DMS53 treated with DMSO at 0.1 percent for 48 hours (cell line): Measurements from ENCODE around the gene UBA7.
"Not testable (repeated sequence)": the region's sequence is repeated elsewhere in the genome, so short reads cannot be mapped to it uniquely, and the experiment has no call there.

ENCODE experiments used
- DNase-seq: peaks from one replicate; lab custom pipeline; 2025; ENCODE audit not compliant: unreplicated experiment; lab: John Stamatoyannopoulos, UW

The UBA7 gene

DNA sequence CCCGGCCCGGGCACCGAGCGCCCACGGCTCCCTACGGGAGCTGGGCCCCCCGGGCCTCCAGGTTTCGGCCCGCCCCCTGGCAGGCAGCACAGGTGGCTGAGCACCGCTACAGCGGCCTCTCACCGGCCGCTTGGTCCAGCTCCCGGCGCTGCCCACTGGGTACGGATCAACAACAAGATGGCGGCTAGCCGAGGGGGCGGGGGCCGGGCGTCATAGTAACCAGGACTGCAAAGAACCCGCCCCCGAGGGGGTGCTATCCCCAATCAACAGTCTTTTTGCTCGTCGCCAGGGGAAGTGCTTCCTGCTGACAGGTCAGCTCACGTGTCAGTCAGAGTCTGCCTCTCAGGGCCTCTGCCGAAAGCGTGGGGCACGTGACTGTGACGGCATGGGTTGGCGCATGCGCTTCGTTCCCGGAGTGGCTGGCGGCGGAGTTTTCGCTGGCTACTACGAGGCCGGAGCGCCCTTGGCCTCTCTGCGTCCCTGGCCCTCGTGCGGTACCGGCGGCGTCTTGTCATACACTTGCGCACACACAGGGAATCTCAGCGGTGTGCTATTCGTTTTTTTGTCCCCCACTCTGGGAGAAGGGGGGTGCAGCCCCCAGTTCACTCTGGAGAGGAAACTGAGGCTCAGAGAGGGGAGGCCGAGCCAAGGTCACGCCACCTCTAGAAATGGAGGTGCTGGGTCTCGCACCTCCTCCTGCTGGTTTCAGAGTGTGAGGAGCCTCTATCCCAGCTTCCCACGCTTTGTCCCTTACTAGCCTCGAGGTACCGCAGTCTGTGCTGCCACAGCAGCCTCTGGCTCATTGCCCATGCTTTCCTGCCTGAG is 27.2 kb downstream of the UBA7 start, which contains the start of gene IP6K1:
Gene IP6K1 (minus strand): TSS at position 186 of the 825 bp plus-strand sequence. CDS start 38,502 bp downstream, outside the sequence.
- peak; percentile 81 for DNase-seq

DNA sequence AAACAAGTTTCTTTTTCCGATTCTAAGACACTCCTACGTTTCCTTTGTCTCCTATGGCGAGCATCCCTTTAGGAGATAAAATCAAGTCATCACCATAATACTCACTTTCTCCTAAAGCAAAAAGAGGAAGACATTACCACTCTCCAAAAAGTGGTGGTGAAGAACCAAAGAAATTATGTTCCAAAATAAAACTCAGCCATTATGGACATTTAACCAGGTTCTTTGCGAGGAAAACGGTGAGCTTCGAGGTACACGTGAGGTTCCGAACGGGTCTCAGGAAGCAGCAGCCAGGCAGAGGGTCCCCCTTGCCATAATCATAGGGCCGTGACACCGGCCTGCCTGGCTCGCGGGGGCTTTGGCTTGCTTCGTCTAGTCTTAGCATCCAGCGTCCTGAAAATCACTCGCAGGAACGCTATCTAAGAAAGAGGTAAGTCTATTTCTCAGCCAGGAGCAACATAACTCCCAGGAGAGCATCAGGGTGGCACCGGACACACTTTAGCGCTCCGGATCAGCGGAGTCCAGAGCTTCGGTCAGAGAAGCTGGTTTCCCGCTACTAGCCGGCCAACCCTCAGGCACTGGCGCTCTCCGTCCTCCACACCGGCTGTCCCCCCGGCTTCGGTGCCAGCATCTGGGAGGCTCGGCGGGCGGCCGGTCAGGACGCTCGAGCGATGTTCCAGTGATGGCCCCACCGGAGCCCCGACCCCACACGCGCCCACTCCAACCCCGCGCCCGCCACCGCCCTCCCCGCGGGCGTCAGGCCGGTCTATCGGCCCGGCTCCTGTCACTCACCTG is 28.0 kb downstream of the UBA7 start:
- DNase-seq: no peak

DNA sequence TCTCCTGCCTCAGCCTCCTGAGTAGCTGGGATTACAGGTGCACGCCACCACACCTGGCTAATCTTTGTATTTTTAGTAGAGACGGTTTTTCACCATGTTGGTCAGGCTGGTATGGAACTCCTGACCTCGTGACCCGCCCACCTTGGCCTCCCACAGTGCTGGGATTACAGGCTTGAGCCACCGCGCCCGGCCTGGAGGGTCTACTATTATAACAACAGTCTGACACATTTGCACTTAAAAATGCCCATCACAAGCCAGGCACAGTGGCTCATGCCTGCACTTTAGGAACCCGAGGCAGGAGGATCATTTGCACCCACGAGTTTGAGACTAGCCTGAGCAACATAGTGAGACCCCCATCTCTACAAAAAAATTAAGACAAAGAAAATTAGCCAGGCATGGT is 31.5 kb downstream of the UBA7 start:
- not testable (repeated sequence) for DNase-seq

- DNase-seq: no peak
Observed at GRCh38 chr3:49781415-49782199, 32.1 kb downstream of the UBA7 start.

- not testable (repeated sequence) for DNase-seq
Observed at GRCh38 chr3:49780975-49781365, 32.8 kb downstream of the UBA7 start.

GRCh38 chr3:49780080-49780974 is 33.4 kb downstream of the UBA7 start:
- DNase-seq: no peak

GRCh38 chr3:49779358-49780079 is 34.2 kb downstream of the UBA7 start:
- DNase-seq: no peak

- not testable (repeated sequence) for DNase-seq
Observed at GRCh38 chr3:49776101-49776500, 37.7 kb downstream of the UBA7 start.

DNA sequence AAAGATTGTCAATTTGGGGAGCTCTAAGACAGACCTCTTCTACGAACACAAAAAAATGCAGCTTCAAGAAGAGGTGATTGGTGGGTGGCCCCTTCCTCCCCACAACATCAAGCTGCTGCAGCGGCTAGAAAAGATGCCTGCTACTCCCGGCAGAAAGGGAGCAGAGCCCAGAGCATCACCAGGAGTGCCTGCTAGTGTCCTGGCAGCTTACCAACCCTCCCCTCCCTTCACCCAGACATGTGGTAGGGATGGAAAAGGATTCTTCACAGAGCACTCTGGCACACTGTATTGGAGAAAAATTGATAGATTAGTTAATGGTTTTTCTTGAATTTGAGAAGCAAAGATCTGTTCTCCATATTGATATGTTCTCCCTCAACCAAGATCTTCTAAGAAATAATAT is 38.2 kb downstream of the UBA7 start:
- DNase-seq: no peak

DNA sequence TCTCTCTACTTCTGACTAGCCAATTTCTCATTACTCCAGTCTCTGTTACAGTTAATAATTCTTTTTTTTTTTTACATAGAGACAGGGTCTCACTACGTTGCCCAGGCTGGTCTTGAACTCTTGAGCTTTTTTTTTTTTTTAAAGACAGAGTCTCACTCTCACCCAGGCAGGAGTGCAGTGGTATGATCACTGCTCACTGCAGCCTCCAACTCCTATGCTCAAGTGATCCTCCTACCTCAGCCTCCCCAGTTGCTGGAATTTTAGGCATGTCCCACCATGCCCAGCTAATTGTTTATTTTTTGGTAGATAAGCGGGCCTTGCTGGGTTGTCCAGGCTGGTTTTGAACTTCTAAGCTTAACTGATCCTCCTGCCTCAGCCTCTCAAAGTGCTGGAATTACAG is 41.0 kb downstream of the UBA7 start:
- no peak for DNase-seq

DNA sequence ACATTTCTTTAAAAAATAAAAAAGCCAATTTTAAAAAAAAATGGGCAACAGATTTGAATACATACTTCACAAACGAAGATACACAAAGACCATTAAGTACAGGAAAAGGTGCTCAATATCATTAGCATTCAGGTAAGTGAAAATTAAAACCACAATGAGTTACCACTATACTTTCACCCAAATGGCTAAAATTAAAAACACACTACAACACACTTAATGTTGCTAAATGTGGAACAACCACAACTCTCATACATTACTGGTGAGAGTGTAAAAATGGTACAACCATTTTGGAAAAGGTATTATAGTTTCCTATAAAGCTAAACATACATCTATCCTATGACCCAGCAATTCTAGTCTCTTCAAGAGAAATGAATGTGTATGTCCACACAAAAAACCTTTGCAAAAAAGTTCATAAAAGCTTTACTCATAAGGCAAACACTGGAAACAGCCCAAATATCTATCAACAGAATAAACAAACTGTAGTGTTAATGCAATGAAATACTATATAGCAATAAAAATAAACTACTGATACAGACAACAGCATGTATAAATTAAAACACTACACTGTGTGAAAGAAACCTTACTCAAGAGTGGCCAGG is 42.3 kb downstream of the UBA7 start:
- DNase-seq: no peak

DNA sequence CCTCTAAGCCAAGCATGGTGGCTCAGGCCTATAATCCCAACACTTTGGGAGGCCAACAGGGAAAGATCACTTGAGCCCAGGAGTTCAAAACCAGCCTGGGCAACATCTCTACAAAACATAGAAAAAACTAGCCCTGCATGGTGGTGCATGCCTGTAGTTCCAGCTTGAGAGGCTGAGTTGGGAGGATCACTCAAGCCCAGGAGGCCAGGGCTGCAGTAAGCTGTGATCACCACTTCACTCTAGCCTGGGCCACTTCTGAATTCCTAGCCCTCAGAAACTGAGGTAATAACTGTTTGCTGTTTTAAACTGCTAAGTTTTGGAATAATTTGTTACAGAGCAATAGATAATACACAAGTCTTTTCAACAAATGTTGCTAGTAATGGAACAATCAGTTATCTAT is 43.8 kb downstream of the UBA7 start:
- no peak for DNase-seq

- no peak for DNase-seq
Observed at GRCh38 chr3:49769286-49769915, 44.4 kb downstream of the UBA7 start.

- no peak for DNase-seq
Observed at GRCh38 chr3:49763981-49764380, 49.8 kb downstream of the UBA7 start.

DNA sequence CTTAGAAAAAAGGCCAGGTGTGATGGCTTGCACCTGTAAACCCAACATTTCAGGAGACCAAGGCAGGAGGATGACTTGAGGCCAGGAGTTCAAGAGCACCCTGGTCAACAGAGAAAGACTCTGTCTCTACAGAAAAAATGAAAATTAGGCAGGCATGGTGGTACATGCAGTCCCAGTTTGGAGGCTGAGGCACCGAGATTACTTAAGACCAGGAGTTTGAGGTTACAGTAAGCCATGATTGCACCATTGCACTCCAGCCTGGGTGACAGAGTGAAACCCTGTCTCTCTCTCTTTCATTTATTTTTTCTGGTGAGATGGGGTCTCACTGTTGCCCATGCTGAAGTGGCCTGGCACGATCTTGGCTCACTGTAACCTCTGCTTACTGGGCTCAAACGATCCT is 52.1 kb downstream of the UBA7 start:
- DNase-seq: no peak

DNA sequence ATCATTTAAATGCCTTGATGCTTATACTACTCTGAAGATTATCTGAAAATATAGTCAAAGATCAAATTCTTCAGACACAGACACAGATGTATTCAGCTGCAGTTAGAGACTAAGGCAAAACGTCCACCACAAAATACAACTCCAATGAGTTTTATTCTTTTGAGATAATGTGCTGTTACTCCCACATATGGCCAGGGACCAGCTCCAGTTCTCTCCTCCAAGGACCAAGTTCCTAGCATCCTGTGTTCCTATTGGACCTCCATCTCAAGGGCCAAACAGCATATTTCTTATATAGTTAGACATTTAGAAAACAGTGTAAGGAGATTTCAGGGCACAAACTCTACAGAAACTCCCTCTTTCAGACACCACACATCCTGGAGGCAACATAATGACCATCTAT is 54.5 kb downstream of the UBA7 start:
- no peak for DNase-seq

DNA sequence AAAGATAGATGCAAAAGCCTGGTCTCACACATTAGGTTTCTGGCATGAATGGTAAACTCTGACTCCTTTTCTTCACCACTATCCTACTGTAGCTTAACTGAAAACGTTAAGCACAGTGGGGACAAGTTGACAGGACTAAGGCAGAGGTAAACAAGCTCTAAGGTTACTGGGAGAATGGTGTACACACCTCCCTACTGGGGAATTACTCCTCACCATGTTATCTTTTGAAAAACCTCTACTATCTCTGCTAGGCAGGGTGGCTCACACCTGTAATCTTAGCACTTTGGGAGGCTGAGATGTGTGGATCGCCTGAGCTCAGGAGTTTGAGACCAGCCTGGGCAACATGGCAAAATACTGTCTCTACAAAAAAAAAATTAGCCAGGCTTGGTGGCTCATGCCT is 56.6 kb downstream of the UBA7 start:
- no peak for DNase-seq

- DNase-seq: no peak
Observed at GRCh38 chr3:49756036-49756435, 57.7 kb downstream of the UBA7 start.
